GM12875 (cell line): ENCODE results near the gene RAD1.

Experiments used
- H3K4me3 ChIP-seq: one replicate; pipeline ENCODE4 v1.5.1; 2011; ENCODE audit warnings: low read depth, low read length, control low read depth
- CTCF ChIP-seq: IDR thresholded peaks from 2 replicates; pipeline ENCODE4 v1.5.1; 2011; ENCODE audit warnings: low read depth, mild to moderate bottlenecking, control low read depth, inconsistent platforms, low read length, moderate library complexity, borderline replicate concordance; ENCODE audit not compliant: insufficient read depth

Gene RAD1

GRCh38 chr5:34889394-34889793 lies 25.9 kb downstream of the RAD1 start:
- TF ChIP-seq CTCF: no peak
- H3K4me3 ChIP-seq: no peak overlapping the region

GRCh38 chr5:34886392-34887119 lies 28.7 kb downstream of the RAD1 start:
- no peak for TF ChIP-seq CTCF
- H3K4me3 ChIP-seq: no peak overlapping the region

- no peak for TF ChIP-seq CTCF
- no peak overlapping the region for H3K4me3 ChIP-seq
These were observed 34.1 kb downstream of the RAD1 start for GRCh38 chr5:34881246-34881645.

- no peak overlapping the region for H3K4me3 ChIP-seq
- no peak for TF ChIP-seq CTCF
These were observed 39.0 kb downstream of the RAD1 start for GRCh38 chr5:34876275-34876674.

GRCh38 chr5:34870382-34870781 lies 44.9 kb downstream of the RAD1 start:
- no peak overlapping the region for H3K4me3 ChIP-seq
- no peak for TF ChIP-seq CTCF

- no peak for TF ChIP-seq CTCF
- H3K4me3 ChIP-seq: no peak overlapping the region
These were observed 46.0 kb downstream of the RAD1 start for GRCh38 chr5:34869256-34869655.

GRCh38 chr5:34868791-34869190 lies 46.5 kb downstream of the RAD1 start:
- H3K4me3 ChIP-seq: no peak overlapping the region
- TF ChIP-seq CTCF: no peak
